Measurements from ENCODE around the gene MDK.
"Not testable (repeated sequence)": the region's sequence is repeated elsewhere in the genome, so short reads cannot be mapped to it uniquely, and the experiment has no call there.

MDK gene

DNA sequence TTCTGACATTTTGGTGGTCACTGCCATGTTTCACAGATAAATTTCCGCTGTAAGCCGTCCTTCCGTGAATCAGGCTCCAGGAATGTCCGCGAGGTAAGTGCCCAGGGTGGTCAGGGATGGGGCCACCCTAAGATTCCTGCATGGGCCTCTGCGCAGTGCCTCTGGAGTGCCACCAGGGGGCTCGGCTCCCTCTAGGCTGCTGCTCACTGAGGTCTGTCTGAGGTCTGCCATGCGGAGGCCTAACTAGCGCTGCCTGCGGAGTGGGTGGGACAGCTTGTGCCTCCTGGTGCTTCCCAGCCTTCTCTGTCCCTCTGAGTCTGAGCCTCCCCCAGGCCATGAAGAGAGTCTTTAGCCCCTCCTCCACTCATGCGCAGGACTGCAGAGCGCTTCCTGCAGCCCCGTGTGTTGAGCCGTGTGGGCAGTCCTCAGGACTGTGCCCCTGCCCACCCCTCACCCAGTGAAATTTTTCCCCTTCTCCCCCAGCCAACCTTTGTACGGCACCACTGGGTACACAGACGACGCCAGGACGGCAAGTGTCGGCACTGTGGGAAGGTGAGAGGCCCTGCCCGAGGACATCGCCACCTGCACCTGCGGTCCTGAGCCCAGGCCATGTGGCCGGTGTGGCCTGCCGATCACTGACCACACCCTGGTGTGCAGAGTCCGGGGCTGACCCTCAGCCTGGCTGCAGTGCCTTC lies 11.9 kb upstream of the MDK start:
- DNase-seq = peak; percentile 40

DNA sequence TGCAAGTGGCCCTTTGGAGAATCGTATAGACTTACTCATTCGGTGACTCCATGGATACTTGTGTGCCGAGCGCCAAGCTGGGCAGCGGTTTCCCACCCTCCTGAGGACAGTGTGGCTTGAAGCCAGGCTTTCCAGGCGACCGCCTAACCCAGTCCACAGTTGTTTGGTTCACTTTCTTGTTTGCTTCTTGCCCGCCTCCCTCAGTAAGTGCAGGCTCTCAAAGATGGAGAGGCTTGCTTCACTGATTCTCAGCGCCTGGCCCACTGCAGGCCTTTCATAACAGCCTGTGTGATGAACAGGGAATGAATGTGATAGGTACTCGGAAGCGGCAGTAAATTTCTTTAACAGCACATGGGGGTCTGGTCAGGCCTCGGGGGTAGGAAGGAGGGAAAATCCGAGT lies 11.2 kb upstream of the MDK start:
- no peak for DNase-seq

DNA sequence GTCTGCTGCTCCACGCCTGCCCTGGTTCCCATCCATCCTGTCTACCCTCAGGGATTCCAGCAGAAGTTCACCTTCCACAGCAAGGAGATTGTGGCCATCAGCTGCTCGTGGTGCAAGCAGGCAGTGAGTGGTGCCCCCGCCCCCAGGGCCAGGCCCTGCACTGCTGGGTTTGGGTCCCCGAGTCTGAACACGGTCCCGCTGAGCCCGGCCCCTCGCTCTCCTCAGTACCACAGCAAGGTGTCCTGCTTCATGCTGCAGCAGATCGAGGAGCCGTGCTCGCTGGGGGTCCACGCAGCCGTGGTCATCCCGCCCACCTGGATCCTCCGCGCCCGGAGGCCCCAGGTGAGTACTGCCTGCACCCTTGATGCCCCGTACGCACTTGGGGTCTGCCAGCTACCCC lies 10.2 kb upstream of the MDK start:
- DNase-seq = not testable (repeated sequence)

DNA sequence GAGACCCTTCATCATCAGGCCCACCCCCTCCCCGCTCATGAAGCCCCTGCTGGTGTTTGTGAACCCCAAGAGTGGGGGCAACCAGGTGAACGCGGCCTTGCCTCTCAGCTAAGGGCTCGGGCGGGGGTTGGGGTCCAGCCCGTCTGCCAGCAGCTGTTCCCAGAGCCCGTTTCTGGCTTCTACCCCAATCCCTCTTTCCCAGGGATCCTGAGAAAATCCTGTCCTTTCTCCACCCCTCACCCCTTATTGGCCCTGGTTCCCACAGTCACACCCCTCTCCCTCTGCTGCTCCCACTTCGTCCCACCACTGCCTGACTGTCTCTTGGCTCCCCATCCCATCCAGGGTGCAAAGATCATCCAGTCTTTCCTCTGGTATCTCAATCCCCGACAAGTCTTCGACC lies 9.4 kb upstream of the MDK start:
- no peak for DNase-seq

DNA sequence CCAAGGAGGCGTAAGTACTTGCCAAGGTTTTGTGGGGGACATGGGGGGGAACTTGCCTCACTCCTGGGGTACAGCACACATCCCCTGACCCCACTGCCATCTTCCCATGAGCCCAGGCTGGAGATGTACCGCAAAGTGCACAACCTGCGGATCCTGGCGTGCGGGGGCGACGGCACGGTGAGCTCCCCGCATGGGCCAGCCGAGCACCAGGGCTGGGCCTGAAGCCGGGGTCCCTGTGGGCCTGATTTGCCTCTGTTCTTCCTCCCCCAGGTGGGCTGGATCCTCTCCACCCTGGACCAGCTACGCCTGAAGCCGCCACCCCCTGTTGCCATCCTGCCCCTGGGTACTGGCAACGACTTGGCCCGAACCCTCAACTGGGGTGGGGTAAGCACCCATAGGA lies 9.0 kb upstream of the MDK start:
- DNase-seq = not testable (repeated sequence)

DNA sequence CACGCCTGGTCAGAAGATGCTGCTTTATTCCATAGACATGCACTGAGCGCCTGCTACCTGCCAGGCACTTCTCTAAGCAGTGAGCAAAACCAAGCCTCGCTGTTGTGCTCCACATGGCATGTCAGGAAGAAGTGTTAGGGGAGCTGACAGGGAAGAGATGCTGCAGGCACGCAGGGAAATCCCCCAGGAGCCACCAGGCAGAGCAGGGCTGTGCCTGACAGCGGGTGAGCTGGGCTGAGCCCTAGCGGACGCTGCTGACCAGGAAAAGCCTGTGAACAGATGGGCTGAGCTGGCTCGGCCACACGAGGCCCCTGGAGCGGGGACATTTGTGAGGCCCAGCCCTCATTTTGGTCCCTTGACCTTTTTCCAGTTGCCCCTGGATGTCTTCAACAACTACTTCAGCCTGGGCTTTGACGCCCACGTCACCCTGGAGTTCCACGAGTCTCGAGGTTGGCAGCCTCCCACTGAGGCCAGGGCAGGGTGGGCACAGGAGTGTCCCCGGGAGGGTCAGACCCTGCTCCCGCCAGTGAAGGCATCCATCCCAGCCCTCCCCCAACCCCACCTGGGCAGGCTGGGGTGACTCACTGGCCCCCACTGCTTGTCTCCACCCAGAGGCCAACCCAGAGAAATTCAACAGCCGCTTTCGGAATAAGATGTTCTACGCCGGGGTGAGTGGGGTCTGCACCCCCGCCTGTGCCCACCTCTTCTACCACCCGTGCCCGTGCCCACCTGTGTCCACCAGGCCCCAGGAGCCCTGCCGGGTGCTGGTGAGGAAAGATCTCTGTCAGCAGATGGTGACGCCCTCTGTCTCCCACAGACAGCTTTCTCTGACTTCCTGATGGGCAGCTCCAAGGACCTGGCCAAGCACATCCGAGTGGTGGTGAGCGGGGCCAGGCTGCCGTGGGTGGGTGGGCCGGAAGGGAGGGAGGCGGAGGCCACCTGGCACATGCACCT lies 7.4 kb upstream of the MDK start:
- DNase-seq = no peak

DNA sequence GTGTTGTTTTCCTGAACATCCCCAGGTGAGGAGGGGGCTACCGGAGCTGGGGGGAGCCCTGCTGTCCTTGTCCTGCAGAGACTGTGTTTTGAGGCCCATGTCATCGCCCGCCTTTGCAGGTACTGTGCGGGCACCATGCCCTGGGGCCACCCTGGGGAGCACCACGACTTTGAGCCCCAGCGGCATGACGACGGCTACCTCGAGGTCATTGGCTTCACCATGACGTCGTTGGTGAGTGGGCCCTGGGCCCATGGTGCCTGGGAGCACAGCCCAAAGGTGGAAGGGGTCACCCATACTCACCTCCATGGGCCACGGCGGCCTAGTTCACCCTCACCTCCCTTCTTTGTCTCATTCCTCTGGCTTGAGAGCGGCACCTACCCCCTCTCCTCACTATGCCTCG lies 6.7 kb upstream of the MDK start:
- DNase-seq = no peak

DNA sequence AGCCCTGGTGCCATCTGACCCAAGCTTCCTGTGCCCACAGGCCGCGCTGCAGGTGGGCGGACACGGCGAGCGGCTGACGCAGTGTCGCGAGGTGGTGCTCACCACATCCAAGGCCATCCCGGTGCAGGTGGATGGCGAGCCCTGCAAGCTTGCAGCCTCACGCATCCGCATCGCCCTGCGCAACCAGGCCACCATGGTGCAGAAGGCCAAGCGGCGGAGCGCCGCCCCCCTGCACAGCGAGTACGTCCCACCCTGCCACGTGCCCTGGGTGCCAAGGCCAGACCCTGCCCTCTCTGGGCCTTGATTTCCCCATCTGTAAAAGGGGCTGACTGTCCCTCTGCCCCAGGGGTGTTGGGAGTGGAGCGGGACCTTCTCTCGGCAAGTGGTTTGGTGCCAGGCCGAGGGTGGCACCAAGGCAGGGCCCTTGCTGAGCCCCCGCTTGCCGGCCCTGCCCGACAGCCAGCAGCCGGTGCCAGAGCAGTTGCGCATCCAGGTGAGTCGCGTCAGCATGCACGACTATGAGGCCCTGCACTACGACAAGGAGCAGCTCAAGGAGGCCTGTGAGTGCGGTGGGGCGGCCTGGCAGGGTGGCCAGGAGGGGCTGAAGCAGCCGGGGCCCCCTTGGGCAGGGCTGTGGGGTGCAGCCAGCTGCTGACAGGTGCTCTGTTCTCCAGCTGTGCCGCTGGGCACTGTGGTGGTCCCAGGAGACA lies 5.9 kb upstream of the MDK start:
- no peak for DNase-seq

DNA sequence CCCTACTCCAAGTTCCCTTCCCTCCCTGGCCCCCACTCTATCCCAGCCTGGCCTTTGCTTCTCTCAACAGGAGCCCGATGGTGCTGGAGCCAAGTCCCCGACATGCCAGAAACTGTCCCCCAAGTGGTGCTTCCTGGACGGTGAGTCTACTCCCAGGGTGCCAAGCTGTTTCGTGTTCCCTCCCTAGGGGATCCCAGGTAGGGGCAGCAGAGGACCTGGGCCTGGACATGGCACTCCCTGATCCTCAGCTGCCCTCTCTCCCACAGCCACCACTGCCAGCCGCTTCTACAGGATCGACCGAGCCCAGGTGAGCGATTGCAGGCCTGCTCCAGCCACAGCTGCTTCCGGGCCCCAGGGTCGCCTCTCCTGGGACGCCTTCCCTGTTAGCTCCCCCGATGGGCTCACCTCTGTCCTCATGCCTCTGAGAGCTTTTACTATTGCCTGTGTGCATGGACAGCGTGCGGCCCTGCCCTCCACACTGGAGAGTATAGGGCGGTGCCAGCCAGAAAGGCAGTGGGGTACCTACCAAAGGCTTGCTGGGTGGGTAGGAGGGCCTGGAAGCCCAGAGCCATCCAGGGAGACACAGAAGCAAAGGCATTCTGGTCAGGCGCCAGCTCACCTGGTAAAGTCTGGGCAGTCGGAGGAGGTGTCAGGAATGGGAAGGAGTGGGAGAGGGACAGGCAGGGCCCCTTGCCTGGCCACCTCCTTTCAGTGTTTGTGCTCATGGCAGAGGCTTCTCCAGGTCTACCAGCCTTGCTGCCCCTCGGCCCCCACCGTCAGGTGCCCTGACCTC lies 5.0 kb upstream of the MDK start:
- no peak for DNase-seq

DNA sequence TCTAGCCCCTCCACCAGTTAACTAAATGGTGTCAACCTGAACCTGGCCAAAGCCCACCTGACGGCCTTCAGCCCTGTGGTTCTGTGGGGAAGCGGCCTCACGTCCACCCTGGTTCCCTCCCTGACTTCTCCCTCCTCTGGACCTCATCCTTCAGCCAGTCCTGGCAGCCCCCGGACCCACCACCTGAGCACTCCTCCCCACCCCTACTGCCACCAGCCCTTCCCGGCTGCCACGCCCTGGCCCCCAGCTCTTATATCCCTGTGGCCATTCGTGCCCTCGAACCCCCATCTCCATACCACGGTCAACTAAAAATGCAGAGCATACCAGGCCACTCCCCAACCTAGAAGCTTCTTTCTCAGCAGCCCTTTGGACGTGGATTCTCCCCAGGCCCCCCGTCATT lies 4.2 kb upstream of the MDK start:
- no peak for DNase-seq

DNA sequence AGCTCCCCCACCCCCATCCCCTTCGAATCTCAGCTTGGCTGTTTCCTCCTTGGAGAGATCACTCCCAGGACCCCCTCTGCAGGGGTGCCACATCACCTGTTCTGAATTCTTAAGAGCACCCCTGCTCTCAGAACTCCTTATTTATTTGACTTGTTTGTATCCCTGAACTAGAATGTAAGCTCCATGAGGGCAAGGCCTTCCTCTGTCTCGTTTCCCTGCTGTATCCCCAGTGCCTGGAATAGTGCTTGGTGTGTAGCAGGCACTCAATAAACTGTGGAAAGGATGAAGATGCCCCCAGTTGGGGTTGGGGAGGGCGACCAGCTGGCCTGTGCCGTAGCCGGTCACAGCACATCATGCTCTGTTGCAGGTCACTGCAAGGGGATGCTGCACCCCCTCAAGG lies 3.6 kb upstream of the MDK start:
- DNase-seq = no peak

DNA sequence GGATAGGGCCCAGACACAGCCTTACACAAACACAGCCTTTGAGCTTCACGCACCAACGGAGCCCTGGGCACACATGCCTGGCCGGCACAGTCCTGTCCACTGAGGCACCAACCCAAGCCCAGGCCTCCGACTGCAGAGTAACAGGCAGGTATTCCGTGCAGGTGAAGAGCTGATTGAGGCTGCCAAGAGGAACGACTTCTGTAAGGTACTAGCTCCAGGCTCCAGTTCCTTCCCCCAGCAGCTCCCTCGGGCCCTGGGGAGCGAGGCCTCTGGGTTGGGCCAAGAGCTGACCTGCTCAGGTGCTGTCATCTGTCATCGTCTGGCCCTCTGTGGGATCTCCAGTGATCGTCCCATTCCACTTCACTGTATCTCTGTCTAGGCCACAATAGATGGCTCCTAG lies 3.2 kb upstream of the MDK start:
- no peak for DNase-seq

DNA sequence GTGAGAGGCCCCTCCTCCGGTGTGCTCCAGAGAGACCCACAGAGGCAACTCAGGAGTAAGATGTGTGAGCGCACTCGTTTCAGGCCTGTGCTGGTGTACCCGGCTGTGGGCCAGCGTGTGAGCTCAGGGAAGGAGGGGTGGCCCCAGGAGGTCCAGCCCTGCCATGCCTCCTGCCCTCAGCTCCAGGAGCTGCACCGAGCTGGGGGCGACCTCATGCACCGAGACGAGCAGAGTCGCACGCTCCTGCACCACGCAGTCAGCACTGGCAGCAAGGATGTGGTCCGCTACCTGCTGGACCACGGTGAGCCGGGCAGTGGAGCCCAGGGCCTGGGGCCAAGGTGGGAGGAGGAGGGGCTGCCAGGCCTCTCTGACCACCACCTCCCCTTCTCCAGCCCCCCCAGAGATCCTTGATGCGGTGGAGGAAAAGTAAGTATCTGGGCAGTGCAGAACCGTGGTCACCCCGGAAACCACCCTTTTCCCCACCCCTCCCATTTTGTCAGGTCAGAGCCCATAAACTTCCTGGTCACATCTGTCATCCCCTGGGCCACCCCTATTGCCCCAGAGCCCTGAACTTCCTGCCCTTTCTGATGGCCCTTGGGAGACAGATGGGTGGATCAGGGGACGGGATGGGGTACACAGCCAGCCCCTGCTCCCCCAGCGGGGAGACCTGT lies 2.5 kb upstream of the MDK start:
- no peak for DNase-seq

DNA sequence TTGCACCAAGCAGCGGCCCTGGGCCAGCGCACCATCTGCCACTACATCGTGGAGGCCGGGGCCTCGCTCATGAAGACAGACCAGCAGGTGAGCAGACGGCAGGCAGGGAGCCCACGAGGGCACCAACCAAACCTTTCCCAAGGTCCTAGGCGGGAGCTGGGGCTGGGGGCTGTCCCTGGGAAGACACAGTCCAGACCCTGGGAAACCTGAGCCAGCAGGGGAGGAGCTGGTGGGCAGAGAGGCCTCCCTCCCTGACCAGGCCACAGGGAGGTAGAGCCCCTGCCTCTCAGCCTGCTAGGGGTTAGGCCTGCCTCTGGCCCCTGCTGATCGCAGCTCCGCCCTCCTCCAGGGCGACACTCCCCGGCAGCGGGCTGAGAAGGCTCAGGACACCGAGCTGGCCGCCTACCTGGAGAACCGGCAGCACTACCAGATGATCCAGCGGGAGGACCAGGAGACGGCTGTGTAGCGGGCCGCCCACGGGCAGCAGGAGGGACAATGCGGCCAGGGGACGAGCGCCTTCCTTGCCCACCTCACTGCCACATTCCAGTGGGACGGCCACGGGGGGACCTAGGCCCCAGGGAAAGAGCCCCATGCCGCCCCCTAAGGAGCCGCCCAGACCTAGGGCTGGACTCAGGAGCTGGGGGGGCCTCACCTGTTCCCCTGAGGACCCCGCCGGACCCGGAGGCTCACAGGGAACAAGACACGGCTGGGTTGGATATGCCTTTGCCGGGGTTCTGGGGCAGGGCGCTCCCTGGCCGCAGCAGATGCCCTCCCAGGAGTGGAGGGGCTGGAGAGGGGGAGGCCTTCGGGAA lies 1.8 kb upstream of the MDK start:
- DNase-seq = not testable (repeated sequence)

DNA sequence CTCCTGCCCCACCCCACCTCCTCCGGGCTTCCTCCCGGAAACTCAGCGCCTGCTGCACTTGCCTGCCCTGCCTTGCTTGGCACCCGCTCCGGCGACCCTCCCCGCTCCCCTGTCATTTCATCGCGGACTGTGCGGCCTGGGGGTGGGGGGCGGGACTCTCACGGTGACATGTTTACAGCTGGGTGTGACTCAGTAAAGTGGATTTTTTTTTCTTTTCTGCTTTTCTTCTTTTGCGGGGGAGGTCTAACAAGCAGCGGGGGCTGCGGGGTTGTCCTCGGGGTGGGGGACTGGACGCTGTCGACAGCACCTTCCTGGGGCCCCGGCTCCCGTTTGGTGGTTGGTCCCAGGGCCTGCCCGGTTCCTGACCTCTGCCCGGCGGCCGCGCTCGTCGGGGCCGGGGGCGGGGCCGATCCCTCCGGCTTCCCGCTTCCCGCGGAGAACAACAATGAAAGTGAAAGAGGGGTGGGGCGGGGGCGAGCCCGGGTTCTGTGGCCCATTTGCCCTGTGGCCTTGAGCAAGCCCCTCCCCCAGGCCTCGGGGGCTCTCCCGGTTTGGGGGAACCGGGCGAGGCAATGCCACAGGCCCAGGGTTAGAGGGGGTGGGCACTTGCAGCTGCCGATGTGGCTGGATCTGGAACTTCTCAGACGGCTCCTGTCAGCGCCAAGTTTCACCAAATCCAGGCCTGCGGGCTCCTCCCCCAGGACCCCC lies 975 bp upstream of the MDK start:
- peak; percentile 41 for DNase-seq

DNA sequence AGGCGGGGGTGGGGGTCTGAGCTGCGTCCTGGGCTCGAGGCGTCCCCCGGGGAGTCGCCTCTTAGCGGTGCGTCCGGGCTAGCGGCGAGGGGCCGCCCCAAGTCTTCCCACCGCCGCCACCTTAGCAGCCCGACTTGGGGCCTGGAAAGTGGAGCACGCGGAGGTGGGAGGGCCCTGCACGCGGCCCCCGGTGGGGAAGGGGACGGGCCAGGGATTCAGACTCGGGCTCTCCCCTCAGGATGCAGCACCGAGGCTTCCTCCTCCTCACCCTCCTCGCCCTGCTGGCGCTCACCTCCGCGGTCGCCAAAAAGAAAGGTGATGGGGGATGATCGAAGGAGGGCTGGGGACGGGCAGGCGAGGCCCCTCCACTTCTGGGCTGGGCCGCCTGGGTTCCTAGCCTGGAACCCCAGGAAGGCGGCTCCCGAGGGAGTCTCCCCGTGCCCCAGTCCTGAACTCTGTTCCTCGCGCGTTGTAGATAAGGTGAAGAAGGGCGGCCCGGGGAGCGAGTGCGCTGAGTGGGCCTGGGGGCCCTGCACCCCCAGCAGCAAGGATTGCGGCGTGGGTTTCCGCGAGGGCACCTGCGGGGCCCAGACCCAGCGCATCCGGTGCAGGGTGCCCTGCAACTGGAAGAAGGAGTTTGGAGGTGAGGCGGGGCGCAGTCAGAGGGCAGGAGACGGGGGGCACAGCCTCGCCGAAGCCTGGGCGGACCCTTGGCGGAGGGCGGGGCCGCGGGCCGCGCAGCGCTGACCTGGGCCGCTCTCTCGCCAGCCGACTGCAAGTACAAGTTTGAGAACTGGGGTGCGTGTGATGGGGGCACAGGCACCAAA lies 563 bp downstream of the MDK start:
- DNase-seq = no peak

DNA sequence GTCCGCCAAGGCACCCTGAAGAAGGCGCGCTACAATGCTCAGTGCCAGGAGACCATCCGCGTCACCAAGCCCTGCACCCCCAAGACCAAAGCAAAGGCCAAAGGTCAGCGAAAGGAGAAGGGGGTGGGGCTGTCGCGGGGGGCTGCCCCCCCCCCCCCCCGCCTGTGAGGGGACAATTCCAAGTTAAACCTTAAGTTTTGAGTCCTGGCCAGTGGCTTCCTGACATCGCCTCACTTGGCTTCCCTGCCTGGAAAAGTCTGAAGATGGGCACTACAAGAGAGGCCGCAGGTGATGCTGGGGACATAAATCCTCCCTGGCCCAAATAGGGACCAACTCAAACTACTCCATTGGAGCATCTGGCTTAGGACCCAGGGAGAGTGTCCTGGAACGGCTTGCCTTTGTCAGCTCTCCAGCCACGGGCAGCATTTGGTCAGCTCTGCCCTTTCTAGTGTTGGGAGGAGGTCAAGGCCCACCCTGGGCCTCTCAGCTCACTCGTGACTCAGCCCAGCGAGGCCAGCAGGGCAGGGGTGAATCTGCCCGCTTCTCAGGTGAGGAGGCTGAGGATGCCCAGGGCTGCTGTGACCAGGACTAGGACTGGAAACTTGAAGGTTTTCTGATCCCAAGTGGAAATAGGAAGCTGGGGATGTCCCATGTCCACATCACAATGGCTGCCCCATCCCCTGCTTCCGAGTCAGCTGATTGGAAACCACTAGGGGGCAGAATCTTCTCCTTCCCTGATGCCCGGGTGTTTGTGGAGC lies 1.4 kb downstream of the MDK start:
- no peak for DNase-seq

DNA sequence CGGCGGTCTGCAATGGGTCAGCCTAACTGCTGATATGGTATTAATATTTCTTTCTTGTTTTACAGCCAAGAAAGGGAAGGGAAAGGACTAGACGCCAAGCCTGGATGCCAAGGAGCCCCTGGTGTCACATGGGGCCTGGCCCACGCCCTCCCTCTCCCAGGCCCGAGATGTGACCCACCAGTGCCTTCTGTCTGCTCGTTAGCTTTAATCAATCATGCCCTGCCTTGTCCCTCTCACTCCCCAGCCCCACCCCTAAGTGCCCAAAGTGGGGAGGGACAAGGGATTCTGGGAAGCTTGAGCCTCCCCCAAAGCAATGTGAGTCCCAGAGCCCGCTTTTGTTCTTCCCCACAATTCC lies 1.9 kb downstream of the MDK start:
- no peak for DNase-seq
